GM06990 (cell line): Measurements from ENCODE around the gene GNG7.
"Not testable (repeated sequence)": the region's sequence is repeated elsewhere in the genome, so short reads cannot be mapped to it uniquely, and the experiment has no call there.

Experiments
- DNase-seq: peaks from one replicate; pipeline ENCODE4 v3.0.0-alpha.2; 2011; ENCODE audit not compliant: insufficient read length; ENCODE audit errors: extremely low read depth
- H3K27me3 ChIP-seq: replicated peaks from 2 replicates; pipeline ENCODE4 v1.6.0; 2011; ENCODE audit warnings: low read length; ENCODE audit not compliant: control insufficient read depth, insufficient read depth
- H3K36me3 ChIP-seq: 2 replicates; pipeline ENCODE4 v1.5.1; 2011; ENCODE audit warnings: low read length; ENCODE audit not compliant: control insufficient read depth, insufficient read depth
- H3K4me3 ChIP-seq: replicated peaks from 2 replicates; pipeline ENCODE4 v1.5.1; 2011; ENCODE audit warnings: low read depth, mild to moderate bottlenecking, control low read depth, low read length
- CTCF ChIP-seq: IDR thresholded peaks from 2 replicates; pipeline ENCODE4 v1.5.1; 2011; ENCODE audit warnings: low read length, control low read depth, mild to moderate bottlenecking, inconsistent platforms; ENCODE audit not compliant: insufficient read depth, poor library complexity, severe bottlenecking

The GNG7 gene

GRCh38 chr19:2540251-2540645, 162.2 kb downstream of the GNG7 start:
- no peaks in the 10 kb centered on the region for H3K36me3 ChIP-seq
- no peaks in the 10 kb centered on the region for H3K27me3 ChIP-seq
- no peak overlapping the region for H3K4me3 ChIP-seq
- no peak for TF ChIP-seq CTCF
- DNase-seq, result no peak

DNA sequence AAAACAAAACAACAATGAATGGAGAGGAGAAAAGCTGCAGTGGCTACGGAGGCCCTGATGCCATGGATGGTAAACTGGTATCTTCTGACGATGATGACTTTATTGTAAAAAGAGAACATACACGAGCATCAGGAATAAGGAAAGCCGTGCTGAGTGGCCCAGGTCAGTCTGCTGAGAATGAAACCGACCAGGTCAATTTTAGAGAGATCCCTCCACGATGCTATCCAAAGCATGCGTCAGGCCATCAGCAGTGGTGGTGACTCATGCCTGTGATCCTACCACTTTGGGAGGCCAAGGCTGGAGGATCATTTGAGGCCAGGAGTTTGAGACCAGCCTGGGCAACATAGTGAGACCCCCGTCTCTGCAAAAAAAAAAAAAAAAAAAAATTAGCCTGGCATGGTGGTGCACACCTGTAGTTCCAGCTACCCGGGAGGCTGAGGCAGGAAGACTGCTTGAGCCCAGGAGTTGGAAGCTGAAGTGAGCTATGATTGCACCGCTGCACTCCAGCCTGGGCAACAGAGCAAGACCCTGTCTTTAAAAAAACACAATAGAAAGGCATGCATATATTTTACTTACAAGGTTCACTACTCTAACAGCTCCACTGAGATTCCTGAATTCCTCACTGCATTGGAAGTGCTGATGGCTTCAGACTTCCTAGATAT, 164.3 kb downstream of the GNG7 start:
- no peak overlapping the region for H3K4me3 ChIP-seq
- no peaks in the 10 kb centered on the region for H3K27me3 ChIP-seq
- H3K36me3 ChIP-seq, result no peaks in the 10 kb centered on the region
- TF ChIP-seq CTCF, result no peak
- DNase-seq, result no peak

GRCh38 chr19:2537584-2537983, 164.9 kb downstream of the GNG7 start:
- not testable (repeated sequence) for DNase-seq, H3K36me3 ChIP-seq, H3K27me3 ChIP-seq, H3K4me3 ChIP-seq

DNA sequence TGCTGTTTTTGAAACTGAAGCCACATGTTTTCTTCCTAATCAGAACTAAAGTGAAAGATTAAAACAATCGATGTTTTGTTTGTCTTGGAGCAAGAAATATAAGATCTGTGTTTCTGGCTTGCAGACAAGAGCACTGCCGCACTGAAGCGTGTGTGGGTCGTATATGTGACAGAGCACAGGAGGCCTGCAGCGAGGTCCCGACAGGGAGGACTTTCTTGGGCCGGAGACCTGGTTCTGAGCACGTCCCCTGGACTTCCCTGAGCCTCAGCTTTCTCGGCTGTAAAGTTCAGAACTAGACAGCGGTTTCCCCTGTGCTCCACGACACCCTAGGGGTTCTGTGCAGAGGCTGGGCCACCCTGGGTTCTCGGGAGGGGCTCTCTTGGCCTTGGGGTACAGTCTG, 166.0 kb downstream of the GNG7 start:
- no peaks in the 10 kb centered on the region for H3K27me3 ChIP-seq
- no peak for DNase-seq
- no peaks in the 10 kb centered on the region for H3K36me3 ChIP-seq
- no peak overlapping the region for H3K4me3 ChIP-seq
- TF ChIP-seq CTCF, result no peak

- DNase-seq, result no peak
- Histone ChIP-seq H3K36me3 (no peaks in the 10 kb centered on the region), H3K4me3 (no peak overlapping the region), H3K27me3 (no peaks in the 10 kb centered on the region)
- TF ChIP-seq CTCF, result no peak
Measured at GRCh38 chr19:2534423-2535013, 168.0 kb downstream of the GNG7 start.

- no peak overlapping the region for H3K4me3 ChIP-seq
- H3K36me3 ChIP-seq, result no peaks in the 10 kb centered on the region
- no peak for DNase-seq
- H3K27me3 ChIP-seq, result no peaks in the 10 kb centered on the region
- TF ChIP-seq CTCF, result no peak
Measured at GRCh38 chr19:2533686-2534422, 168.6 kb downstream of the GNG7 start.
